ENCODE measurements around the gene AK5. TPM values are rescaled to one million over a fixed set of nuclear protein-coding genes. Genes with fewer than 3 reads are reported as not detected.

Gene AK5
- total and polyA plus RNA-seq, 2 of the 13 experiments (the other 11 are each of a cell fraction or from before 2014, with no cell fraction given), result not detected

- intact Hi-C loops (cut with micrococcal nuclease; ENCODE audit: unreplicated experiment) (no loop called here), in situ Hi-C loops (cut with HindIII; ENCODE audit: extremely low pct_ligation_motif_present, low pct_unique_long_range_greater_than_20kb) (no loop called here)
- POLR2A ChIA-PET, result no interaction called here
- ATAC-seq (no peak), FAIRE-seq (no peak), DNase-seq (ENCODE audit: low spot score) (no peak)
- no peak overlapping the region for H3K27ac ChIP-seq (ENCODE audit: extremely low read length, insufficient read depth, low read length)
- no peaks in the 10 kb centered on the region for H3K4me1 ChIP-seq (ENCODE audit: insufficient read depth, low read length)
- H3K9me3 ChIP-seq (ENCODE audit: low read length), result no peaks in the 10 kb centered on the region
- no peak for TF ChIP-seq MTA1 (CRISPR knock-in tag; IDR thresholded peaks at IDR 0.05; ENCODE audit: borderline replicate concordance)
- TF ChIP-seq KLF11 (CRISPR knock-in tag; IDR thresholded peaks at IDR 0.05), result no peak
- TF ChIP-seq NFE2L2 (IDR thresholded peaks at IDR 0.05; ENCODE audit: low read length), result no peak
- TF ChIP-seq ZBTB1 (CRISPR knock-in tag; IDR thresholded peaks at IDR 0.05; ENCODE audit: borderline replicate concordance), result no peak
- TF ChIP-seq HMGA1 (CRISPR knock-in tag; conservative IDR thresholded peaks at IDR 0.05), result no peak
- TF ChIP-seq KAT7 (CRISPR knock-in tag; IDR thresholded peaks at IDR 0.05; ENCODE audit: borderline replicate concordance), result no peak
- no peak for TF ChIP-seq SRSF9 (IDR thresholded peaks at IDR 0.05; ENCODE audit: borderline replicate concordance, insufficient read depth, low read depth, low read length, poor library complexity, severe bottlenecking)
- no peak for TF ChIP-seq TFE3 (CRISPR knock-in tag; IDR thresholded peaks at IDR 0.05)
- TF ChIP-seq FOXP4 (CRISPR knock-in tag; IDR thresholded peaks at IDR 0.05), result no peak
- TF ChIP-seq CENPX (CRISPR knock-in tag; IDR thresholded peaks at IDR 0.05), result no peak
- no peak for TF ChIP-seq PLRG1 (conservative IDR thresholded peaks at IDR 0.05)
- no peak for TF ChIP-seq ZNF530 (CRISPR knock-in tag; IDR thresholded peaks at IDR 0.05; ENCODE audit: low read depth)
- no peak for TF ChIP-seq ZSCAN29 (CRISPR knock-in tag; conservative IDR thresholded peaks at IDR 0.05)
- TF ChIP-seq ZFP82 (CRISPR knock-in tag; IDR thresholded peaks at IDR 0.05; ENCODE audit: borderline replicate concordance), result no peak
- TF ChIP-seq GTF2F1 (IDR thresholded peaks at IDR 0.05; ENCODE audit: low read length), result no peak
- TF ChIP-seq MED8 (CRISPR knock-in tag; IDR thresholded peaks at IDR 0.05; ENCODE audit: insufficient replicate concordance), result no peak
- no peaks in the 10 kb centered on the region for H3K79me2 ChIP-seq (ENCODE audit: insufficient read depth, low read length)
- CTCF ChIA-PET (ENCODE audit: low intra/inter-chr PET ratio, low total read pairs), result no interaction called here
- H3K9ac ChIP-seq (ENCODE audit: insufficient read depth, low read depth, low read length), result no peak overlapping the region
- H2AFZ ChIP-seq (ENCODE audit: low read length), result no peak overlapping the region
- H3K27me3 ChIP-seq (ENCODE audit: control insufficient read depth in 1 of 2, insufficient read depth in 2 of 2, low read length in 2 of 2), result no peaks in the 10 kb centered on the region
- H4K20me1 ChIP-seq (ENCODE audit: insufficient read depth, low read length), result no peaks in the 10 kb centered on the region
- no peak overlapping the region for H3K4me2 ChIP-seq (ENCODE audit: low read depth, low read length)
- H3K4me3 ChIP-seq (replicated peaks in 1 of 3; ENCODE audit: insufficient read depth in 1 of 3, low read depth in 2 of 3, low read length in 3 of 3), result no peak overlapping the region
- H3K36me3 ChIP-seq (replicated peaks in 1 of 2; ENCODE audit: control insufficient read depth in 1 of 2, insufficient read depth in 2 of 2, low read length in 2 of 2), result no peaks in the 10 kb centered on the region
- BruUV-seq (replicated peaks), result no TSS peak
Observed at GRCh38 chr1:77386276-77386675, 104.5 kb downstream of the AK5 start.
